B cell (primary cell): ENCODE measurements around the gene CAMK4.
"Not testable (repeated sequence)": the region's sequence is repeated elsewhere in the genome, so short reads cannot be mapped to it uniquely, and the experiment has no call there.

Experiments
- EZH2 ChIP-seq: IDR thresholded peaks from 2 replicates; pipeline ENCODE4 v1.6.1; 2012; ENCODE audit warnings: borderline replicate concordance, low read depth, mild to moderate bottlenecking, moderate library complexity, low read length; ENCODE audit not compliant: insufficient read depth, poor library complexity, severe bottlenecking
- TF ChIP-seq, protein P1 (sequence below): fragments of 200-600 bp; IDR thresholded peaks from one replicate; pipeline ENCODE4 v1.8.0; 2022; ENCODE audit warnings: antibody characterized with exemption, mild to moderate bottlenecking

- TF ChIP-seq, protein P1, sequence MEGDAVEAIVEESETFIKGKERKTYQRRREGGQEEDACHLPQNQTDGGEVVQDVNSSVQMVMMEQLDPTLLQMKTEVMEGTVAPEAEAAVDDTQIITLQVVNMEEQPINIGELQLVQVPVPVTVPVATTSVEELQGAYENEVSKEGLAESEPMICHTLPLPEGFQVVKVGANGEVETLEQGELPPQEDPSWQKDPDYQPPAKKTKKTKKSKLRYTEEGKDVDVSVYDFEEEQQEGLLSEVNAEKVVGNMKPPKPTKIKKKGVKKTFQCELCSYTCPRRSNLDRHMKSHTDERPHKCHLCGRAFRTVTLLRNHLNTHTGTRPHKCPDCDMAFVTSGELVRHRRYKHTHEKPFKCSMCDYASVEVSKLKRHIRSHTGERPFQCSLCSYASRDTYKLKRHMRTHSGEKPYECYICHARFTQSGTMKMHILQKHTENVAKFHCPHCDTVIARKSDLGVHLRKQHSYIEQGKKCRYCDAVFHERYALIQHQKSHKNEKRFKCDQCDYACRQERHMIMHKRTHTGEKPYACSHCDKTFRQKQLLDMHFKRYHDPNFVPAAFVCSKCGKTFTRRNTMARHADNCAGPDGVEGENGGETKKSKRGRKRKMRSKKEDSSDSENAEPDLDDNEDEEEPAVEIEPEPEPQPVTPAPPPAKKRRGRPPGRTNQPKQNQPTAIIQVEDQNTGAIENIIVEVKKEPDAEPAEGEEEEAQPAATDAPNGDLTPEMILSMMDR: not testable (repeated sequence)
- TF ChIP-seq EZH2: not testable (repeated sequence)
These were observed 134.5 kb downstream of the CAMK4 start for GRCh38 chr5:111358726-111359125.
